ENCODE data around the gene TMEM14A.

DNA sequence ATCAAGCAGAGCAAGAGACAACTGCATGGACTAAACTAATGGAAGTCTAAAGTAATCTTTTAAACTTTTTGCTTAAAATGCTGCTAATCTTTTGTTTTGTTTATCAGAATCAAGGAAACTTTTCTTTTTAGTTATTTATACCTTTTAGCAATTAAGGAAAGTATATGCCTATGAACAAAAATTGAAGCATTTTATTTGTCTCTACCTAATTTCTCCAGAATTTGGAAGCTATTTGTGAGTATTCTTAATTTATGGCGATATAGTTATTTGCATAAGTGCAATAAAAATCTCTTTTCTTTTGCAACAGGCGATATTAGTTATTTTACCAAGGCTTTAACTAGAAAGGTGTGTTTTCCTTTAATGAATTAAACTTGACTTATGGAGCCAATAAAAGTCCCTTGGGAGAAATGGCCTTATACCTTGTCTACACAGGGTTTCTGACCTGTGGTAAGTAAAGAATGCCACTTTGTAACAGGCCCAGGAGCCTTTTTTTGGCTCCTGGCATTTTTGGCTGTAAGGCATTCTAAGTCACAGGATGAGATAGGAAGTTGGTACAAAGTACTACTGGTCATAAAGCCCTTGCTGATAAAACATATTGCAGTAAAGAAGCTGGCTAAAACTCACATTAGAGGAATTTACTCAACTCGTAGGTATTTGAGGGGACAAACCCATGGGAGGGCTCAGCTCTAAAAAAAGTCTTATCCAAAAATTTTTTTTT is 37.2 kb downstream of the TMEM14A start:
- no peak for TF ChIP-seq POLR2AphosphoS5 (IDR thresholded peaks at IDR 0.05; ENCODE audit: low read depth, low read length)
- no peak for TF ChIP-seq CTCF (IDR thresholded peaks at IDR 0.05)
- TF ChIP-seq SIN3A (IDR thresholded peaks at IDR 0.05; ENCODE audit: borderline replicate concordance, insufficient read depth, low read depth, low read length) = no peak
- TF ChIP-seq, protein P1, sequence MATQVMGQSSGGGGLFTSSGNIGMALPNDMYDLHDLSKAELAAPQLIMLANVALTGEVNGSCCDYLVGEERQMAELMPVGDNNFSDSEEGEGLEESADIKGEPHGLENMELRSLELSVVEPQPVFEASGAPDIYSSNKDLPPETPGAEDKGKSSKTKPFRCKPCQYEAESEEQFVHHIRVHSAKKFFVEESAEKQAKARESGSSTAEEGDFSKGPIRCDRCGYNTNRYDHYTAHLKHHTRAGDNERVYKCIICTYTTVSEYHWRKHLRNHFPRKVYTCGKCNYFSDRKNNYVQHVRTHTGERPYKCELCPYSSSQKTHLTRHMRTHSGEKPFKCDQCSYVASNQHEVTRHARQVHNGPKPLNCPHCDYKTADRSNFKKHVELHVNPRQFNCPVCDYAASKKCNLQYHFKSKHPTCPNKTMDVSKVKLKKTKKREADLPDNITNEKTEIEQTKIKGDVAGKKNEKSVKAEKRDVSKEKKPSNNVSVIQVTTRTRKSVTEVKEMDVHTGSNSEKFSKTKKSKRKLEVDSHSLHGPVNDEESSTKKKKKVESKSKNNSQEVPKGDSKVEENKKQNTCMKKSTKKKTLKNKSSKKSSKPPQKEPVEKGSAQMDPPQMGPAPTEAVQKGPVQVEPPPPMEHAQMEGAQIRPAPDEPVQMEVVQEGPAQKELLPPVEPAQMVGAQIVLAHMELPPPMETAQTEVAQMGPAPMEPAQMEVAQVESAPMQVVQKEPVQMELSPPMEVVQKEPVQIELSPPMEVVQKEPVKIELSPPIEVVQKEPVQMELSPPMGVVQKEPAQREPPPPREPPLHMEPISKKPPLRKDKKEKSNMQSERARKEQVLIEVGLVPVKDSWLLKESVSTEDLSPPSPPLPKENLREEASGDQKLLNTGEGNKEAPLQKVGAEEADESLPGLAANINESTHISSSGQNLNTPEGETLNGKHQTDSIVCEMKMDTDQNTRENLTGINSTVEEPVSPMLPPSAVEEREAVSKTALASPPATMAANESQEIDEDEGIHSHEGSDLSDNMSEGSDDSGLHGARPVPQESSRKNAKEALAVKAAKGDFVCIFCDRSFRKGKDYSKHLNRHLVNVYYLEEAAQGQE (IDR thresholded peaks at IDR 0.05; ENCODE audit: insufficient read depth in 1 of 2, low read depth in 2 of 2, low read length in 1 of 2) = no peak
- no peak for TF ChIP-seq TCF7L2 (IDR thresholded peaks at IDR 0.05; ENCODE audit: low read depth, low read length)
